ENCODE measurements around the gene GRID1.

GRCh38 chr10:85859859-85860258 lies 506.7 kb downstream of the GRID1 start:
- TF ChIP-seq POLR2A (IDR thresholded peaks at IDR 0.05) (no peak), CTCF (IDR thresholded peaks at IDR 0.05) (no peak)

Measured in esophagus squamous epithelium (tissue), 4 donors.